ENCODE measurements around the gene NAALADL2.
"Not testable (repeated sequence)": the region's sequence is repeated elsewhere in the genome, so short reads cannot be mapped to it uniquely, and the experiment has no call there.

NAALADL2 gene

GRCh38 chr3:175357758-175358157 lies 498.6 kb downstream of the NAALADL2 start:
- in situ Hi-C loops (cut with HindIII; ENCODE audit: low sequenced_read_pairs) = no loop called here
- no peak for DNase-seq (ENCODE audit: low read depth, low spot score)
- no peak overlapping the region for H3K4me3 ChIP-seq (ENCODE audit: low read depth, low read length)
- TF ChIP-seq CTCF (IDR thresholded peaks at IDR 0.05; ENCODE audit: low read depth, low read length) = no peak

- in situ Hi-C loops (cut with HindIII; ENCODE audit: low sequenced_read_pairs) = no loop called here
- TF ChIP-seq CTCF (IDR thresholded peaks at IDR 0.05; ENCODE audit: low read depth, low read length) = no peak
Observed at GRCh38 chr3:175358935-175359334, 499.8 kb downstream of the NAALADL2 start.

GRCh38 chr3:175370426-175370825 lies 511.3 kb downstream of the NAALADL2 start:
- in situ Hi-C loops (cut with HindIII; ENCODE audit: low sequenced_read_pairs); H3K4me3 ChIP-seq (ENCODE audit: low read depth, low read length): not testable (repeated sequence)
- DNase-seq (ENCODE audit: low read depth, low spot score) = peak; percentile 29

More at GRCh38 chr3:175358935-175359334, 499.8 kb downstream of the NAALADL2 start:
- no peak overlapping the region for H3K4me3 ChIP-seq (ENCODE audit: low read depth, low read length)
- DNase-seq (ENCODE audit: low read depth, low spot score) = no peak

- H3K4me3 ChIP-seq (ENCODE audit: low read depth, low read length); DNase-seq (ENCODE audit: low read depth, low spot score); in situ Hi-C loops (cut with HindIII; ENCODE audit: low sequenced_read_pairs): not testable (repeated sequence)
Observed at GRCh38 chr3:175371187-175371586, 512.1 kb downstream of the NAALADL2 start.

- TF ChIP-seq CTCF (IDR thresholded peaks at IDR 0.05; ENCODE audit: low read depth, low read length) = no peak
- H3K4me3 ChIP-seq (ENCODE audit: low read depth, low read length) = no peak overlapping the region
- in situ Hi-C loops (cut with HindIII; ENCODE audit: low sequenced_read_pairs) = no loop called here
- no peak for DNase-seq (ENCODE audit: low read depth, low spot score)
Observed at GRCh38 chr3:175374705-175375104, 515.6 kb downstream of the NAALADL2 start.

- in situ Hi-C loops (cut with HindIII; ENCODE audit: low sequenced_read_pairs) = no loop called here
- no peak overlapping the region for H3K4me3 ChIP-seq (ENCODE audit: low read depth, low read length)
- TF ChIP-seq CTCF (IDR thresholded peaks at IDR 0.05; ENCODE audit: low read depth, low read length) = no peak
- DNase-seq (ENCODE audit: low read depth, low spot score) = no peak
Observed at GRCh38 chr3:175378348-175378747, 519.2 kb downstream of the NAALADL2 start.

DNA sequence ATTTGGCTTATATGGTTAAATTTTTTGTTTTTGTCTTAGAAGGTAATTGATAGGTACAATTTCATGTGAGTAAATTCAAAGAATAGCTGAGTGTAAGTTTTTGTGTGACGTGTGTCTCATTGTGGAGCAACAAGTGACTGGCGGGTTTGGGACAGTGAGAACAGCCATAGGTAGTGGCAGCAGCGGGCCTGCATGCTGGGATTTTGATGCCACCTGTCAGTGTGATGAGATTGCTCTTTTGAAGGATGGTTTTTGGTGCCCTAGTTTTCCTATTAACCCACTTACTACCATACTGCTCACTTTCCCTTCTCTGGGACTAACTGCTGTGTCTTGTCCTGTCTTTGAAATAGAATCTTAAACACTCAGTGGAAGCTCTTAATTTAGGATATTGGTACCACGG lies 522.6 kb downstream of the NAALADL2 start:
- no peak for TF ChIP-seq CTCF (IDR thresholded peaks at IDR 0.05; ENCODE audit: low read depth, low read length)
- in situ Hi-C loops (cut with HindIII; ENCODE audit: low sequenced_read_pairs) = no loop called here
- no peak overlapping the region for H3K4me3 ChIP-seq (ENCODE audit: low read depth, low read length)
- no peak for DNase-seq (ENCODE audit: low read depth, low spot score)

DNA sequence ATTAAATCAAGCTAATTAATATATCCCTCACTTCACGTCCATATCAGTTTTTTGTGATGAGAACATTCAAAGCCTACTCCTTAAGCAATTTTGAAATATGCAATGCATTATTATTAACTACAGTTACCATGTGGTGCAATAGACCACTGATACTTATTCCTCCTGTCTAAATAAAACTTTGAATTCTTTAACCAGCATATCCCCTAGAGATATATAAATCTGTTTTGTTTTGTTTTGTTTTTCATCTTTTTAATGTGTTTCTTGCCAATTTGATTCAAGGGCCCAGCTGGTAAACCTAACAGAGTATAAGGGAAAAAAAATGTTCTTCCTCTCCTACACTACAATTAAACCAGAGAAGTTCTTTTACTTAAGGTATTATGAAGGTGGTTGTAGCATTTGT lies 524.2 kb downstream of the NAALADL2 start:
- no peak for DNase-seq (ENCODE audit: low read depth, low spot score)
- TF ChIP-seq CTCF (IDR thresholded peaks at IDR 0.05; ENCODE audit: low read depth, low read length) = no peak
- in situ Hi-C loops (cut with HindIII; ENCODE audit: low sequenced_read_pairs) = no loop called here
- H3K4me3 ChIP-seq (ENCODE audit: low read depth, low read length) = no peak overlapping the region
